SIG-M5 (cell line): Measurements from ENCODE around the gene LIMS4.
"Not testable (repeated sequence)": the region's sequence is repeated elsewhere in the genome, so short reads cannot be mapped to it uniquely, and the experiment has no call there.

Source experiments
- DNase-seq: peaks from one replicate; lab custom pipeline; 2025; lab: John Stamatoyannopoulos, UW

LIMS4 gene, protein sequence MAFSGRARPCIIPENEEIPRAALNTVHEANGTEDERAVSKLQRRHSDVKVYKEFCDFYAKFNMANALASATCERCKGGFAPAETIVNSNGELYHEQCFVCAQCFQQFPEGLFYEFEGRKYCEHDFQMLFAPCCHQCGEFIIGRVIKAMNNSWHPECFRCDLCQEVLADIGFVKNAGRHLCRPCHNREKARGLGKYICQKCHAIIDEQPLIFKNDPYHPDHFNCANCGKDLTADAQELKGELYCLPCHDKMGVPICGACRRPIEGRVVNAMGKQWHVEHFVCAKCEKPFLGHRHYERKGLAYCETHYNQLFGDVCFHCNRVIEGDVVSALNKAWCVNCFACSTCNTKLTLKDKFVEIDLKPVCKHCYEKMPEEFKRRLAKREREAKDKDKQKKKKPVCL

DNA sequence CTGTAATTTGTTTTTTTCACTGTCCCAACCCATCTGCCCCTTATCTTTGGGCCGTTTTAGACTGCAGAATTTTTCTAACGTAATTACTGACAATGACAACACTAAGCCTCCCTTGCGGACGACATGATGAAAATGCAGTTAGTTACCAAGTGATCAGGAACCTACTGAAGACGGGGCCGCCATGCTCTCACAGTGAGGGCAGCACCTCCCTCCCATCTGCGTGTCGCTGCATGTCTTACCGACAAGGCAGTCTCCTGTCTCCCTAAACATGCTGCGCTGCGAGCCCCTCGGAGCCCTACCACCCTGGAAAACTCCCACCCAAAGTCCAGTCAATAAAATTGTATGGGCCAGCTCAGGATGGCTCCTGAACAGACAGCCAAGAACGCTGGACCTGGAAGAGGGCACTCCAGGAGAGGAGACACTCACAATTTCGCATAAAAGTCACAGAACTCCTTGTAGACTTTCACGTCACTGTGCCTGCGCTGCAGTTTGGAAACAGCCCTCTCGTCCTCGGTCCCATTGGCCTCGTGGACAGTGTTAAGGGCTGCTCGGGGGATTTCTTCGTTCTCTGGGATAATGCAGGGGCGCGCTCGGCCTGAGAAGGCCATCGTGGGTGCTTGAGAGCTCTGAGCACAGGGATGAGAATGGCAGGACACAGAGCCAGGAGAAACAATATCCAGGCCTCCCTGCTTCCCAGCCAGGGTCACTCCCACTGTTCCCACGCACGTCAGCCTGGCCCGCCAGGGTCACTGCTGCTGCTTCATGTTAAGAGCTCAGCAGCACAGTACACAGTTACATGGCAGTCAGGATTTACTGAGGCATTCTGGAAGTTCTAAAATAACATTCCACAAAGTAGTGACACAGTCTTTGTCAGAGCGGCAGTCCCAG, at the start of gene LIMS4:
Gene LIMS4 (minus strand): TSS at position 646 of the 888 bp plus-strand sequence. CDS start 38 bp downstream, at position 608.
- not testable (repeated sequence) for DNase-seq

DNA sequence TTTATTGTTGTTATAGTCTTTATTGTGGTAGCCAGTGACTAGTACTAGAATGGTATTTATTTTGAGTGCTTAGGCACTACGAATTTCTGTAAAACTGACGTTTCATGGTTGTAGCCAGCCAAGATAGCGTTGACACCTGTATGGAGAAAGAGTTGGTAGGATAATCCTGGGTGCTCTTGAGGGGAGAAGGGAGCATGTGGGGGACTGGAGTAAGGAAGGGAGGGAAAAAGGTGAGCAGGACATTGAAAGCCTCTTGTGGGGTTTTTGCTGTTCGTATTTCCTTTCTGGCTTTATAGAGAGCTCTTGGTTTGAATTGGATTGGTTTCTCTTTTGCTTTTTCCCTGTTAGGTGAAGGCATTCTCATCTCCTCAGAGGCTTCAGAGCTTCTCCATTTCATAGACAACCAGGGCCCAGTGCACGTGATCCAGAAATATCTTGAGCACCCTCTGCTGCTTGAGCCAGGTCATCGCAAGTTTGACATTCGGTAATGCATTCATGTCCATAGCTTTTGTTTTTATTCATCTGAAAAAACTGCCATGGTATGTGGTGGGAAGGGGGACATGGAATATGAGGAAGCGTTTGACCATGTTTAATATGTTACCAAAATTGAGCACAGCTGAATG, 27.2 kb upstream of the LIMS4 start:
- DNase-seq: not testable (repeated sequence)

- DNase-seq: not testable (repeated sequence)
Measured at GRCh38 chr2:110496027-110496426, 23.4 kb upstream of the LIMS4 start.

- not testable (repeated sequence) for DNase-seq
Measured at GRCh38 chr2:110494488-110494887, 21.9 kb upstream of the LIMS4 start.

DNA sequence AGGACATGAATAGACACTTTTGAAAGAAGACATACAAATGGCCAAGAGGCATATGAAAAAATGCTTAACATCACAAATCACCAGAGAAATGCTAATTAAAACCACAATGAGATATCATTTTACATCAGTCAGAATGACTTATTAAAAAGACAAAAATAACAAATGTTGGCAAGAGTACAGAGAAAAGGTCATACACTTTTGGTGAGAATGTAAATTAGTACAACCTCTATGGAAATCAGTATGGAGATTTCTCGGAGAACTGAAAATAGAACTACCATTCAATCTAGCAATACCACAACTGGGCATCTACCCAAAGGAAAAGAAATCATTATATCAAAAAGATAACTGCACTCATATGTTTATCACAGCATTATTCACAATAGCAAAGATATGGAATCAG, 16.4 kb upstream of the LIMS4 start:
- DNase-seq: not testable (repeated sequence)

GRCh38 chr2:110482697-110483096, 10.1 kb upstream of the LIMS4 start:
- DNase-seq: not testable (repeated sequence)

DNA sequence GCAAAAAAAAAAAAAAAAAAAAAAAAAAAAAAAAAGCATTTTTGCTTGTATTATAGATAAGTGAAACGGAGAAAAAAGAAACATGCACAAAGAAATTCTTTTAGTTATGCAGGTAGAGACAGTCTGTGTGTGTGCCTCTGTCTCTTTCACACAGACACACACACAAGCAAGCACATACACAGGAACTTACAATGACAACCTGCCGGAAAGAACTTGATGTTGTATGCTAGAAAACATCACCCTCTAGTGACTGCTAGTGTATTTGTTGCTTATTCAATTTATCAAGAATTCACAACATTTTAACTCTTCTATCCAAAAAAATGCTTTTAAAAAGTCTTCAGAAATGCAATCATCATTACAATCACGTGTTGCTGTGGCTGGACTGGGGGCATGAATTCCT, 8.6 kb upstream of the LIMS4 start:
- DNase-seq: not testable (repeated sequence)

- not testable (repeated sequence) for DNase-seq
Measured at GRCh38 chr2:110480084-110480483, 7.5 kb upstream of the LIMS4 start.

DNA sequence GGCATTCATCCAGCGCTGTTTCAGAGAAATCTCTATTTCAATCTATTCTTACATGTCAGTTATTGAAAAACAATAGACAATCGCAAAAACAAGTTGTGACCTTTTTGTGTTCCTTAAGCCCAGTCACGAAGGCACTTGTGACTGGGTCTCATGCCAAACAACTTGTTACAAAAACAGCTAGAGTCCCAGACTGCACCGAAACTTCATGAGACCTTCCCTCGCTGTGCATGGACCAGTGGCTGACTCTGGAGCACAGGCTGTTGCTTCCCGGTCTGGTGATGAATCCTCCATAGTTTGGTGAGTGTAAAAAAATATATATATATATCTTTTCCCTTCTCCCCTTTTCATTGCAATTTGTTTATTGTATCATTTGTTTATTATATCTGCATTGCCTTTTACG, 4.8 kb upstream of the LIMS4 start:
- not testable (repeated sequence) for DNase-seq

DNA sequence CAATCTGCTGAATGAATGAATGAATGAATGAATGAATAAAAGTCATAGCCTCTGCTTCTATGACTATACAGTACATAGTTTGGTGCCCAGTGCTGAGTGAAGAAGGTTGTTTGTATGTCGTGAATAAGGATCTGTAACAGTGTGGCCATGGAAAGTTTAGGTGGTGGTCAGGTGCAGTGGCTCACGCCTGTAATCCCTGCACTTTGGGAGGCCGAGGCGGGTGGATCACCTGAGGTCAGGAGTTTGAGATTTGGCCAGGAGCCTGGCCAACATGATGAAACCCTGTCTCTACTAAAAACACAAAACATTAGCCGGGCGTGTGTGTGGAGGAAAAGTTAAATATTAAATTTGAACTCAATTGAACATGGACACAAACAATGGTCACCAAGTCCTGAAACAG, 4.3 kb upstream of the LIMS4 start:
- not testable (repeated sequence) for DNase-seq

DNA sequence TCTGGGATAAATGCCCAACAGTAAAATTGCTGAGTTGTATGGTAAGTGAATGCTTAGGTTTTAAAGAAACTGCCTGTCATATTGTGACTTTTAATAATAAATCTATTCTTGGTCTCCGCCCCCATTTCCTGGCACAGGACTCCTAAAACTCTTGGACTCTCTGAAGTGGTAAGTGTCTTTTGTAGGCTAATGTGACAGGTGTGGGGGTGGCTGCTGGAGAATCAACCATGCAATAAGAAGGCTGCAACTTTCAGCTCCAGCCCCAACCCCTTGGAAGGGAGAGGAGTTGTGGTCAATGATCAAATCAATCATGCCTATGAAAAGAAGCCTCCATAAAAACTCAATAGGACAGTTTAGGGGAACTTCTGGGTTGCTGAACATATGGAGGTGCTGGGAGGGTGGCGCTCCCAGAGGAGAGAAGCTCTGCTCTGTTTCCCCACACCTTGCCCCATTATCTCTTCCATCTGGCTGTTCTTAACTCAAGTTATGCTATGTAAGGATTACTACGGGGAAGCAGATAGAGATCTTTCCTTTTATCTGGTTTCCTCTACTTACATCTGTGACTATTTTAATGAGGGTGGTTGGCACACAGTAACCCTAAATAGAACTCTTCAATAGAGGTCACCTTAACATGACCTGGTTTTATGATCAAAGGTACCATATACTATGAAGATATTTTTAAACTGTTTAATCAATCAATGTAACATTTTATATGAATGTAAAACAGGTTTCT, 3.2 kb upstream of the LIMS4 start:
- not testable (repeated sequence) for DNase-seq

DNA sequence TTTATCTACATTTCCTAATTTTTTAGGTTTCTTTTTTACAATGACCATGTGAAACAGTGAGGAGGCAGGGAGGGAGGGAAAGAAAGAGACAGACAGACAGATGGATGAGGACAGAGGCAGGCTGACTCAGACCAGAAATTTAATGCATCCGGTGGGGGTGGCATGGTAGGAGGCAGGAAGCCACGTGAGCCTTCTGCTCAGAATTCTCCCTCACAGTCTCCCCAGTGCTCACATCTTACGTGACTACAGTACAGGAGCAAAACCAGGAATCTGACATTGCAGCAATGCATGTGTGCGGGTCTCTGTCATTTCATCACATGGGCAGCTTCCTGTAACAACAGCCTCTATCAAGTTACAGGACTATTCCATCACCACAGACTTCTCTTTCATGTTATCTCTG, 2.3 kb upstream of the LIMS4 start:
- not testable (repeated sequence) for DNase-seq

DNA sequence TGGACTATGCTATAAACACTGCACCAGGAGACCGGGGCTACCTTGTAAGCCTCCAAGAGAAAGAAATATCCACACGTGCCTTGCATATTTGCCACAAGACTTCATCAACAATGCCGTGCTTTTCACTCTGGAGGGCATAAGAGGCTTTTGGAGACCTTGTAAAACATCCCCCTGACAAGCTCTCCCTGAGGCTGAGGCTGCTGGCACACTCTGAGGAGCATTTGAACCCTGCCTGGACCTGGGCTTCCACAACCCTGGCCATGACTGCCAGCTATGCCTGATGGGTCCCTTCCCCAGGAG, 393 bp upstream of the LIMS4 start:
- DNase-seq: not testable (repeated sequence)

DNA sequence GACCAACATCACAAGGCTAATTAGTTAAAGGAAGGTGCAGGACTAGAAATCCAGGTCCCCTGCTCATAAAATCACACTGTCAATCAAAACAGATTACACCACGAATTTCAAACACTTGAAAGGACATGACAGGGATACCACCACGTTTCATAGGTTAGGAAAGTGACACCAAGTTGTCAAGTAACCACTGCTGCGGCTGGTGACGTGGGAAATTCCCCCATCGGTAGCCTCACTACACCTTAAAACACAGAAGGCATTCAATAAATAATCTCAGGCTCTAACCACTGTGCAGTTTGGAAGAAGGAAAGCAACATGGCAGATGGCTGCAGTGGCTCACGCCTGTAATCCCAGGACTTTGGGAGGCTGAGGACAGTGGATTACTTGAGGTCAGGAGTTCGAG, 3.7 kb downstream of the LIMS4 start:
- DNase-seq: not testable (repeated sequence)

DNA sequence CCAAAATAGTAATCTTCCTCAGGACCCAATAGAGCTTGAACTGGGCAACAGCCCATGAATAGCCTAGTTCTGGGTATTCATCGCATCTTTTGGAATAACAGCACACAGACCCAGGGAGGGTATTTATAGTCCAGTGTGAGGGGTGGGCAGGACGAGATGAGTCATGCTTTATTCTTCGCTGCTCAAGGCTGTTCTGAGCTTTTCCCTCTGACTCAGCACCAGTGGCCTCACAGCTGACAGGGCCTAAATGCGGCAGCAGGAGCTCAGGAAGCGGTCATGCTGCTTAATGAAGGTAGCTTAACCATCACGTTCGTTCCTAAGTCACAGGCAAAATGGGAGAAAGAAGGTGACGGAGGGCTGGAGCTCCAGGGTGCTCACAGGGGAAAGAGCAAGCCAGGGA, 7.3 kb downstream of the LIMS4 start:
- not testable (repeated sequence) for DNase-seq

DNA sequence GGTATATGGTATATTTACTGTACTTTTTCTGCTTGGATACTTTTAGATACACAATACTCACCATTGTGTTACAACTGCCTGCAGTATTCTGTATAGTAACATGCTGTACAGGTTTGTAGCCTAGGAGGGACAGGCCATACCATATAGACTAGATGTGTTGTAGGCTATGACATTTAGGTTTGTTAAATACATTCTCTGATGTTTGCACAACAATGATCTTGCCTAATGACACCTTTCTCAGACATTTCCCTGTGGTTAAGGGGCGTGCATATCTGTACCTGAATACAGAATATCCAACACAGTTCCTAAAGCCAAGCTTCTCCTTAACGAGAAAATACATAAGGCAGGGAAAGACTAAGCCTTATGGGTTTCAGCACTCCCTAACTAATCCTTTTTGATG, 10.2 kb downstream of the LIMS4 start:
- not testable (repeated sequence) for DNase-seq

- DNase-seq: not testable (repeated sequence)
Measured at GRCh38 chr2:110460318-110460717, 12.3 kb downstream of the LIMS4 start.

GRCh38 chr2:110457214-110457590, 15.4 kb downstream of the LIMS4 start:
- not testable (repeated sequence) for DNase-seq

DNA sequence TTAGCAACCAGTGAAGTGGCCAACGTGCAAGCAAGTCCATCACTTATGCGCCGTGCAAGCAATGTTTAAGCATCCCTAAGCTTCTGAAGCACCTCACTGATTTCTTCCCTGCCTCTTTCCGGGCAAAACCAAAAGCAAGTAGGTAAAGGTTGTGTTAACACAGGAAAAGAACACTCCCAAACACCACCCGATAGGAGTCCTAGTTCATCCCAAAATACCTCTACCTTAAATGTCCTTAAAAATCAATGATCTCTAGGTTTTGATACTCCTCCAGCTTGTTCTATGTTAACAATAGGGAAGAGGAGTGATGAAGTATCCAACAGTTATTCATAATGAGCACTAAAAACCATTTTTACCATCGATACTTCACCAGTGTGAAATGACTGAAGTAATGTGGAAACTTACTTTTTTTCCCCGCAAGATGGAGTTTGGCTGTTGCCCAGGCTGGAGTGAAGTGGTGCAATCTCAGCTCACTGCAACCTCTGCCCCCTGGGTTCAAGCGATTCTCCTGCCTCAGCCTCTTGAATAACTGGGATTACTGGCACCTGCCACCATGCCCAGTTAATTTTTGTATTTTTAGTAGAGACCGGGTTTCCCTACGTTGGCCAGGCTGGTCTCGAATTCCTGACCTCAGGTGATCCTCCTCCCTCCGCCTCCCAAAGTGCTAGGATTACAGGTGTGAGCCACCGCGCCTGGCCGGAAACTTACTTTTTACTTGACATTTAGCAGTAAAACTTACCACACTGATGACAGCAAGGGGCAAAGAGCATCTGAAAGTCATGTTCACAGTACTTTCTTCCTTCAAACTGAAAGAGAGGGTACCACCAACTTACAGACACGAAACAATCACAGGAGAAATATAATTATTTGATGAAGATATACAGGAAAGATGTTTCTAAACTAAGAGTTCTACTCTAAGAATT, 16.1 kb downstream of the LIMS4 start:
- DNase-seq: not testable (repeated sequence)

DNA sequence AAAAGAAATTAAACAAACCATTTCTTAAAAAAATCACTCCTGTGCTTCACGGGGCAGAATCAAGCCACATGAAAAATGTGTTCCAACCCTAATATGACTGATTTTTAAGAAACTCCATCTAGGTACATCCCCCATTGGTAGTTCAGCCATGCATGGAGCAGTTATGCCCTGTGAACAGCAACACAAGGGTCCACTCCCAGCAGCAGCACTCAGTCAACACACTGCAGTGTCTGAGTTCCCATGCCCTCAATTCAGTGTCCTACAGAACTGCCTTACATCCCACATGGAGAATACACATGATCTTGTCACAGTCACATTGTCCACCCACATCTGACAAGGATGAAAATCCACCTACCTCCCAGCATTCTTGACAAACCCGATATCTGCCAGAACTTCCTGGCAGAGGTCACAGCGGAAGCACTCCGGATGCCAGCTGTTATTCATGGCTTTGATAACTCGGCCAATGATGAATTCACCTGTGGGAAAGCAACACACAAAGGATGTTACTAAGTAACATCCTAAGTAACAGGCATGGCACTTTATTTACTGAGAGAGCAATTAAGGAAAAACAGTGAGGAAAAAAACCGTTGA, 17.4 kb downstream of the LIMS4 start:
- not testable (repeated sequence) for DNase-seq
